Activated T-helper 2 cell treated with anti-CD3 and anti-CD28 coated beads, Interferon-gamma antibody, Interleukin-2, Interleukin-4, amounts not matched to agents 10 μg/mL and 5 μg/mL and 100 μg/mL, durations not matched to agents 14 hours and 24 hours and 36 hours (primary cell): ENCODE data around the gene MUC2. TPM values are rescaled to one million over a fixed set of nuclear protein-coding genes. Genes with fewer than 3 reads are reported as not detected.
"Not testable (repeated sequence)": the region's sequence is repeated elsewhere in the genome, so short reads cannot be mapped to it uniquely, and the experiment has no call there.

Experiments
- DNase-seq: peaks from one replicate; pipeline ENCODE4 v3.0.0; 2021; ENCODE audit warnings: low spot score
- H3K27ac Mint-ChIP-seq: one replicate; pipeline ENCODE4 v1.8.0; 2021; ENCODE audit warnings: mixed read lengths
- H3K27me3 Mint-ChIP-seq: one replicate; pipeline ENCODE4 v1.8.0; 2021; ENCODE audit warnings: low read depth, mixed read lengths
- H3K36me3 Mint-ChIP-seq: one replicate; pipeline ENCODE4 v1.8.0; 2021; ENCODE audit warnings: low read depth, mixed read lengths
- H3K4me1 Mint-ChIP-seq: one replicate; pipeline ENCODE4 v1.8.0; 2021; ENCODE audit warnings: low read depth, mixed read lengths
- H3K4me3 Mint-ChIP-seq: one replicate; pipeline ENCODE4 v1.8.0; 2021; ENCODE audit warnings: low read depth, mild to moderate bottlenecking, moderate library complexity, mixed read lengths
- H3K9me3 Mint-ChIP-seq: one replicate; pipeline ENCODE4 v1.8.0; 2021; ENCODE audit warnings: mixed read lengths
- intact Hi-C: fragments of 100-400 bp; cut with micrococcal nuclease; formaldehyde crosslinking; loops from one replicate; pipeline ENCODE4 v1.15.1; 2023
- total RNA-seq: library from RNA; stranded (reverse); gene quantifications from 2 replicates; pipeline ENCODE4 v1.2.3, GENCODE V29; 2022

Gene MUC2
- total RNA-seq, 1 donor from 2014 or later: not detected

DNA sequence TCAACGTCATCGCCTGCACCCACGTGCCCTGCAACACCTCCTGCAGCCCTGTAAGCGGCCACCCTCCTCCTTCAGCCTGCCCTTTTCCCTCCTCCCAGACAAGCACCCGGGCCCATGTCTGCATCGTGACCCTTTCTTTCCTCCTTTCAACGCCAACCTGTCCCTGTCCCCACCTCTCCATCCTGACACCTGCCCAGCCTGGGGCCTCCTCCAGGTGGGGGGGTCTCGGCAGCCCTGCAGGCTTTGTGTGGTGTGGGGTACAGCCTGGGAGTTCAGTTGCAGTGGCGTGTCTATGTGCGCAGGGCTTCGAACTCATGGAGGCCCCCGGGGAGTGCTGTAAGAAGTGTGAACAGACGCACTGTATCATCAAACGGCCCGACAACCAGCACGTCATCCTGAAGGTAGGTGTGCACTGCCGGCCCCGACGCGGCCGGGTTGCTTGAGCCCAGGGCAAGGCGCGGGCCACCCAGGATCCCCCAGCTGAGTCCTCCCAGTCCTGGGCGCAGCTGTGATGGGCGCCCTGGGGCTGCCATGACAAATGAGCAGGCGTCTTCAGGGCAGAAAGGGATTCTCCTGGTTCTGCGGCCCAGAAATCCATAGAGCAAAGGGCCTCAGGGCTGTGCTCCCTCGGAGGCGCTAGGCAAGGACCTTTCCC is 33.7 kb downstream of the MUC2 start:
- H3K27me3 Mint-ChIP-seq: no peaks in the 10 kb centered on the region
- H3K36me3 Mint-ChIP-seq: no peaks in the 10 kb centered on the region
- H3K4me1 Mint-ChIP-seq: no peaks in the 10 kb centered on the region
- peaks cover 4% of the 10 kb centered on the region for H3K9me3 Mint-ChIP-seq
- H3K27ac Mint-ChIP-seq: no peak overlapping the region
- intact Hi-C loops: no loop called here
- H3K4me3 Mint-ChIP-seq: no peak overlapping the region
- DNase-seq: no peak

GRCh38 chr11:1109101-1109917 is 34.6 kb downstream of the MUC2 start:
- Mint-ChIP-seq H3K9me3 (peaks cover 4% of the 10 kb centered on the region), H3K36me3 (no peaks in the 10 kb centered on the region), H3K4me3 (no peak overlapping the region), H3K27ac (no peak overlapping the region), H3K27me3 (no peaks in the 10 kb centered on the region), H3K4me1 (no peaks in the 10 kb centered on the region)
- intact Hi-C loops: no loop called here
- no peak for DNase-seq

- Mint-ChIP-seq H3K36me3 (no peaks in the 10 kb centered on the region), H3K9me3 (peaks cover 4% of the 10 kb centered on the region), H3K4me3 (no peak overlapping the region), H3K27me3 (no peaks in the 10 kb centered on the region), H3K27ac (no peak overlapping the region), H3K4me1 (no peaks in the 10 kb centered on the region)
- intact Hi-C loops: loop anchor here (10.0 kb wide), 1 partner anchor 405 kb away; no protein-coding TSS in a partner anchor
- DNase-seq: no peak
These were observed 35.4 kb downstream of the MUC2 start for GRCh38 chr11:1109918-1110705.

GRCh38 chr11:1111545-1112212 is 37.0 kb downstream of the MUC2 start:
- no peak overlapping the region for H3K27ac Mint-ChIP-seq
- no peaks in the 10 kb centered on the region for H3K27me3 Mint-ChIP-seq
- peaks cover 4% of the 10 kb centered on the region for H3K9me3 Mint-ChIP-seq
- no peaks in the 10 kb centered on the region for H3K4me1 Mint-ChIP-seq
- H3K4me3 Mint-ChIP-seq: no peak overlapping the region
- no peaks in the 10 kb centered on the region for H3K36me3 Mint-ChIP-seq
- intact Hi-C loops: loop anchor here (10.0 kb wide), 1 partner anchor 403 kb away; no protein-coding TSS in a partner anchor
- no peak for DNase-seq

DNA sequence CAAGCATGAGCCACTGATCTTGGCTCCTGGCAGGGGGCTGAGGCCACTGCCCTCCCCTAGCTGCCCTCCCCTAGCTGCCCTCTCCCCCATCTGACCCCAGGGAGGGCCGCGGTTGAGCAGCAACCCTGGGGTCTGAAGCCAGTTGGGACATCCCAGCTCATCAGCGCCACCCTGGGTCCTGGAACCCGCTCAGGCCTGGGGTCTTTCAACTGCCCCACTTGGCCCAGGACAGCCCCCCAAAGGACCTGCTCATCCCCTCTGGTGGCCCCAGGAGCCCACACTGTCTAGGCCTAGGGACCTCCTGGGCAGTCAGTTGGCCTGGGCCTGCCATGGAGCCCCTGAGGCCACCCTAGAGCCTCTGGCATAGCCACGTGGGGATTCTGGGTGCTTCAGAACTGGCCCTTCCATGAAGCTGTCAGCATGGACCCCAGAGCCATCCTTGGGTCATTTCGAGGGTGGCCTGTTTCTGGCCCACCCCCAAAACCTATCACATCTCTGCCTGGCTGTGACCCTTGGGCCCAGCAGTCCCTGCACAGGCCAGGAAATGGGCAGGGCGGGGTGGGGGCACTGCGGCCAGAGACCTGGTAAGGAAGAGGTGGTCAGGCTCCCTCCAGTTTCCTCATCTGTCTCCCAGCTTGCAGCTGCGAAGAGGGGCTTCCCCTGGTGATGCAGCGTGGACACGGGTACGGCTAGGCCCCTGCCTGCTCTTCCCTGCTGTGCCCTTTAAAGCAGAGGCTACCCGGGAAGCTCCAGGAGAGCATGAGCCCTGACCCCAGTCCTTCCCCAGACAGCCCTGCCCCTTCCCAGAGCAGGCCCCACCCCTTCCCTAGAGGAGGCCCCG is 37.9 kb downstream of the MUC2 start:
- no peak overlapping the region for H3K27ac Mint-ChIP-seq
- no peaks in the 10 kb centered on the region for H3K4me1 Mint-ChIP-seq
- no peaks in the 10 kb centered on the region for H3K36me3 Mint-ChIP-seq
- intact Hi-C loops: loop anchor here (10.0 kb wide), 1 partner anchor 402 kb away; no protein-coding TSS in a partner anchor
- H3K4me3 Mint-ChIP-seq: no peak overlapping the region
- no peaks in the 10 kb centered on the region for H3K27me3 Mint-ChIP-seq
- H3K9me3 Mint-ChIP-seq: peaks cover 4% of the 10 kb centered on the region
- no peak for DNase-seq

- Mint-ChIP-seq H3K36me3 (no peaks in the 10 kb centered on the region), H3K27ac (no peak overlapping the region), H3K4me1 (no peaks in the 10 kb centered on the region), H3K9me3 (peaks cover 4% of the 10 kb centered on the region), H3K4me3 (no peak overlapping the region), H3K27me3 (no peaks in the 10 kb centered on the region)
- DNase-seq: no peak
- intact Hi-C loops: loop anchor here (10.0 kb wide), 1 partner anchor 401 kb away; no protein-coding TSS in a partner anchor
These were observed 38.9 kb downstream of the MUC2 start for GRCh38 chr11:1113405-1114201.

- H3K4me1 Mint-ChIP-seq, DNase-seq, H3K27me3 Mint-ChIP-seq, H3K27ac Mint-ChIP-seq, H3K4me3 Mint-ChIP-seq, H3K36me3 Mint-ChIP-seq, H3K9me3 Mint-ChIP-seq: not testable (repeated sequence)
- intact Hi-C loops: loop anchor here (10.0 kb wide), 1 partner anchor 400 kb away; no protein-coding TSS in a partner anchor
These were observed 40.6 kb downstream of the MUC2 start for GRCh38 chr11:1115292-1115691.

DNA sequence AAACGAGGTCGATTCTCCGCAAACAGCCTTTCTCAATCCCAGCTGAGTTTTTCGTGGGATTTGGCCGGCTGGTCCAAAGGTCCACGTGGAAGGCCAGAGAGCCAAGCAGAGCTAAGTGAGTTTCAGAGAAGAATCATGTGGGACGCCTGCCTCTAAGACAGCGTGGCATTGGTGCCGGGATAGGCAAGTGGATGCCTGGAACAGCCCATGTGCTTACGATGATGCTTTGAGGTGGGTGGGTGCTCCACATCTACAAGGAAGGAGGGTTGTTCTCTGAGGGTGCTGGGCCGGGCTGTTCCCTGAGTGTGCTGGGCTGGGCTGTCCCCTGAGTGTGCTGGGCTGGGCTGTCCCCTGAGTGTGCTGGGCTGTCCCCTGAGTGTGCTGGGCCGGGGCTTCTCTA is 41.4 kb downstream of the MUC2 start:
- H3K4me3 Mint-ChIP-seq: no peak overlapping the region
- no peak overlapping the region for H3K27ac Mint-ChIP-seq
- no peak for DNase-seq
- H3K4me1 Mint-ChIP-seq: no peaks in the 10 kb centered on the region
- no peaks in the 10 kb centered on the region for H3K27me3 Mint-ChIP-seq
- intact Hi-C loops: loop anchor here (10.0 kb wide), 1 partner anchor 399 kb away; no protein-coding TSS in a partner anchor
- no peaks in the 10 kb centered on the region for H3K9me3 Mint-ChIP-seq
- H3K36me3 Mint-ChIP-seq: no peaks in the 10 kb centered on the region

- intact Hi-C loops: loop anchor here (10.0 kb wide), 1 partner anchor 398 kb away; no protein-coding TSS in a partner anchor
- Mint-ChIP-seq H3K27me3 (no peaks in the 10 kb centered on the region), H3K36me3 (no peaks in the 10 kb centered on the region), H3K27ac (no peak overlapping the region), H3K4me3 (no peak overlapping the region), H3K9me3 (no peaks in the 10 kb centered on the region), H3K4me1 (no peaks in the 10 kb centered on the region)
- no peak for DNase-seq
These were observed 42.2 kb downstream of the MUC2 start for GRCh38 chr11:1116666-1117390.

DNA sequence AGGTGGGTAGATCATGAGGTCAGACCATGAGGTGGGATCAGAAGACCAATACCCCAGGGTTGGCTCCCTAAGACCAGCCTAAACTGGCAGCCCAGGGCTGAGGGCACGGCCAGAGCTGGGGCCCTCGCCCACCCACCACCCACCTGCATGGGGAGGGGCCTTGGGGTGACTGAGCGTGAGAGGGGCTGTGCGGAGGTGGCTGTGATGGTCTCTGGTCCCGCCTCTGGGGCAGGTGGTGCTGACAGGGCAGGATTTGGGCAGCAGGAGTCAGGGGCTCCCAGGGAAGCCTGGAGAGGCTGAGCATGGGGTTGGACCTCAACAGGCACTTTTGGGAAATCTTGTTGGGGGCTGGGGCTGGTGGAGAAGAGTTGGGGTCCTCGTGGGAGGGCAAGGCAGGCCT is 43.3 kb downstream of the MUC2 start:
- no peak for DNase-seq
- H3K27ac Mint-ChIP-seq: no peak overlapping the region
- intact Hi-C loops: loop anchor here (10.0 kb wide), 1 partner anchor 397 kb away; no protein-coding TSS in a partner anchor
- no peaks in the 10 kb centered on the region for H3K27me3 Mint-ChIP-seq
- H3K36me3 Mint-ChIP-seq: no peaks in the 10 kb centered on the region
- no peaks in the 10 kb centered on the region for H3K4me1 Mint-ChIP-seq
- H3K9me3 Mint-ChIP-seq: no peaks in the 10 kb centered on the region
- no peak overlapping the region for H3K4me3 Mint-ChIP-seq
